Neutrophil (primary cell): Measurements from ENCODE around the gene BPTF.

Experiments used
- H3K27ac ChIP-seq: fragments of 200-600 bp; sonication (generic); 2 replicates; pipeline ENCODE4 v1.5.1; 2016; ENCODE audit warnings: mild to moderate bottlenecking, moderate library complexity
- H3K27me3 ChIP-seq: fragments of 200-600 bp; sonication (generic); 2 replicates; pipeline ENCODE4 v1.6.0; 2016; ENCODE audit warnings: mild to moderate bottlenecking
- H3K36me3 ChIP-seq: fragments of 200-600 bp; sonication (generic); 2 replicates; pipeline ENCODE4 v1.5.1; 2017
- H3K4me1 ChIP-seq, 2 experiments: fragments of 200-600 bp in 1 of 2; sonication (generic) in 1 of 2; 1 replicate in 1 of 2; 2 replicates in 1 of 2; pipeline versions ENCODE4 v1.5.1 to v1.6.1; 2013 to 2016; ENCODE audit warnings: low read depth in 1 of 2, low read length in 1 of 2, mild to moderate bottlenecking in 1 of 2, moderate library complexity in 1 of 2; ENCODE audit not compliant: control insufficient read depth in 1 of 2, insufficient read depth in 1 of 2
- H3K4me3 ChIP-seq, 2 experiments: fragments of 200-600 bp in 1 of 2; sonication (generic) in 1 of 2; 1 replicate in 1 of 2; 2 replicates in 1 of 2; pipeline ENCODE4 v1.5.1; 2013 to 2016; ENCODE audit warnings: low read depth in 1 of 2, low read length in 1 of 2, mild to moderate bottlenecking in 1 of 2, moderate library complexity in 1 of 2
- H3K9me3 ChIP-seq: fragments of 200-600 bp; sonication (generic); 2 replicates; pipeline ENCODE4 v1.5.1; 2016
- CTCF ChIP-seq: fragments of 200-600 bp; sonication (generic); IDR thresholded peaks from 2 replicates; pipeline ENCODE4 v1.5.1; 2016; ENCODE audit warnings: antibody characterized with exemption

BPTF gene

GRCh38 chr17:67830440-67830839, 5.1 kb downstream of the BPTF start:
- H3K36me3 ChIP-seq = no peaks in the 10 kb centered on the region
- TF ChIP-seq CTCF = no peak
- H3K27me3 ChIP-seq = no peaks in the 10 kb centered on the region
- H3K27ac ChIP-seq = no peak overlapping the region
- H3K9me3 ChIP-seq = no peaks in the 10 kb centered on the region
- H3K4me3 ChIP-seq = no peak overlapping the region
- H3K4me1 ChIP-seq = peaks cover 23 to 31% of the 10 kb centered on the region in 2 experiments

- Histone ChIP-seq H3K9me3 (no peaks in the 10 kb centered on the region), H3K4me1 (peaks cover 23 to 31% of the 10 kb centered on the region in 2 experiments), H3K36me3 (no peaks in the 10 kb centered on the region), H3K27ac (no peak overlapping the region), H3K27me3 (no peaks in the 10 kb centered on the region), H3K4me3 (no peak overlapping the region)
- no peak for TF ChIP-seq CTCF
These were observed 6.0 kb downstream of the BPTF start for GRCh38 chr17:67831268-67831667.

- no peak overlapping the region for H3K27ac ChIP-seq
- peaks cover 5 to 16% of the 10 kb centered on the region in 2 experiments for H3K4me1 ChIP-seq
- TF ChIP-seq CTCF = no peak
- no peaks in the 10 kb centered on the region for H3K36me3 ChIP-seq
- no peaks in the 10 kb centered on the region for H3K9me3 ChIP-seq
- no peak overlapping the region for H3K4me3 ChIP-seq
- no peaks in the 10 kb centered on the region for H3K27me3 ChIP-seq
These were observed 7.8 kb downstream of the BPTF start for GRCh38 chr17:67833134-67833533.

GRCh38 chr17:67833946-67834631, 8.8 kb downstream of the BPTF start:
- Histone ChIP-seq H3K4me1 (peaks cover 5 to 10% of the 10 kb centered on the region in 2 experiments), H3K36me3 (no peaks in the 10 kb centered on the region), H3K27me3 (no peaks in the 10 kb centered on the region), H3K27ac (peak overlapping the region; percentile 4), H3K4me3 (no peak overlapping the region), H3K9me3 (no peaks in the 10 kb centered on the region)
- TF ChIP-seq CTCF = no peak

GRCh38 chr17:67834634-67835033, 9.3 kb downstream of the BPTF start:
- peak overlapping the region; percentile 4 for H3K27ac ChIP-seq
- H3K4me3 ChIP-seq = no peak overlapping the region
- no peaks in the 10 kb centered on the region for H3K36me3 ChIP-seq
- TF ChIP-seq CTCF = no peak
- H3K9me3 ChIP-seq = no peaks in the 10 kb centered on the region
- peaks cover 0 to 4% of the 10 kb centered on the region in 2 experiments for H3K4me1 ChIP-seq
- no peaks in the 10 kb centered on the region for H3K27me3 ChIP-seq
